K562 (cell line): ENCODE measurements around the gene PODXL2.

Source experiments
- CGGBP1 ChIP-seq: fragments of 250-450 bp; sonication (Bioruptor Pico); IDR thresholded peaks from 2 replicates; pipeline ENCODE4 v1.9.0; 2021; ENCODE audit warnings: mild to moderate bottlenecking
- GMEB1 ChIP-seq: fragments of 250-450 bp; sonication (Bioruptor Pico); IDR thresholded peaks from 2 replicates; pipeline ENCODE4 v1.4.0; 2020; ENCODE audit warnings: mild to moderate bottlenecking
- HNRNPH1 ChIP-seq: fragments of 200-400 bp; formaldehyde crosslinking; optimal IDR thresholded peaks from 2 replicates; pipeline ENCODE3; 2017; ENCODE audit warnings: low read depth, mild to moderate bottlenecking, low read length, moderate library complexity
- KLF16 ChIP-seq: IDR thresholded peaks from 2 replicates; pipeline ENCODE4 v1.6.1; 2016; ENCODE audit warnings: antibody characterized with exemption
- MAFK ChIP-seq: IDR thresholded peaks from 2 replicates; pipeline ENCODE4 v1.6.1; 2011; ENCODE audit warnings: low read length, improper control_type of control experiment
- MAZ ChIP-seq, 2 experiments: fragments of 450-650 bp in 1 of 2; sonication (generic) in 1 of 2; formaldehyde crosslinking; IDR thresholded peaks in 1 of 2; conservative IDR thresholded peaks in 1 of 2; 2 replicates each; pipeline versions ENCODE4 v1.4.0 to v1.5.0; 2020; ENCODE audit warnings: mild to moderate bottlenecking in 1 of 2, missing genetic modification reagents in 1 of 2
- NELFE ChIP-seq: IDR thresholded peaks from 2 replicates; pipeline ENCODE4 v1.6.1; 2011; ENCODE audit warnings: mild to moderate bottlenecking; ENCODE audit not compliant: insufficient read depth, insufficient read length
- POLR2A ChIP-seq: fragments of 450-650 bp; conservative IDR thresholded peaks from 2 replicates; pipeline ENCODE4 v1.6.1; 2016
- RFX5 ChIP-seq: IDR thresholded peaks from 2 replicates; pipeline ENCODE4 v1.6.1; 2011; ENCODE audit warnings: low read depth, mild to moderate bottlenecking, improper control_type of control experiment, low read length
- SMAD2 ChIP-seq: fragments of 150-350 bp; IDR thresholded peaks from 2 replicates; pipeline ENCODE4 v1.6.1; 2014; ENCODE audit warnings: low read depth, mild to moderate bottlenecking, low read length
- XRCC5 ChIP-seq: fragments of 200-400 bp; formaldehyde crosslinking; IDR thresholded peaks from 2 replicates; pipeline ENCODE4 v1.6.1; 2017; ENCODE audit warnings: low read depth, mild to moderate bottlenecking, low read length
- TF ChIP-seq, protein P1 (sequence below), 3 experiments: IDR thresholded peaks in 2 of 3; conservative IDR thresholded peaks in 1 of 3; 2 replicates each; pipeline ENCODE4 v1.5.1; 2011 to 2012; ENCODE audit warnings: low read length in 3 of 3, mild to moderate bottlenecking in 3 of 3, control low read depth in 2 of 3, improper control_type of control experiment in 1 of 3, inconsistent platforms in 1 of 3, low read depth in 1 of 3, mixed read lengths in 1 of 3, moderate library complexity in 1 of 3; ENCODE audit not compliant: insufficient read depth in 2 of 3
- TF ChIP-seq, protein P2 (sequence below): fragments of 450-650 bp; IDR thresholded peaks from 2 replicates; pipeline ENCODE4 v1.6.1; 2016; ENCODE audit warnings: antibody characterized with exemption
- TF ChIP-seq, protein P3 (sequence below): sonication (generic); formaldehyde crosslinking; IDR thresholded peaks from 2 replicates; pipeline ENCODE4 v1.9.0; 2022; ENCODE audit warnings: mild to moderate bottlenecking, missing genetic modification reagents

DNA sequence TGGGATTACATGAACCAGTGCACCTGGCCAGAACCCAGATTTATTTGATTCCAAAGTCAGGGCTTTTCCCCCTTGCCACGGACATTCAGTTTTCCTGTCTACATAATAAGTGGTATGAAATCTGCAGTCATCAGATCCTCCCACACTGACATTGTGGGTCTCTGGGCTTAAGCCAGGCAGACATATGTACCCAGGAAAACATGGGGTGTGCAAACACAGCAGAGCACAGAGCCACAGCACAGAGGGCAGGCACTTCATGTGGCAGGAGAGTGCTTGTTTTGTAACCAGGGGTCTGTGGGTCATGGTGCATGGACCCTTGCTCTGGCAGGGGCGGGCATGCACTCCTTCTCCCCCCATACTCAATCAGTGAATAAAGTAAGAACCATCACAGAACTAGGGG lies 37.7 kb downstream of the PODXL2 start:
- TF ChIP-seq NELFE (no peak), POLR2A (no peak), XRCC5 (no peak), RFX5 (no peak), CGGBP1 (CRISPR knock-in tag) (no peak), KLF16 (no peak), MAFK (no peak), HNRNPH1 (no peak), SMAD2 (no peak), GMEB1 (no peak), MAZ (CRISPR knock-in tag; conservative IDR thresholded peaks at IDR 0.05 in 1 of 2, IDR thresholded peaks at IDR 0.05 in 1 of 2) (no peak)
- TF ChIP-seq, protein P1, sequence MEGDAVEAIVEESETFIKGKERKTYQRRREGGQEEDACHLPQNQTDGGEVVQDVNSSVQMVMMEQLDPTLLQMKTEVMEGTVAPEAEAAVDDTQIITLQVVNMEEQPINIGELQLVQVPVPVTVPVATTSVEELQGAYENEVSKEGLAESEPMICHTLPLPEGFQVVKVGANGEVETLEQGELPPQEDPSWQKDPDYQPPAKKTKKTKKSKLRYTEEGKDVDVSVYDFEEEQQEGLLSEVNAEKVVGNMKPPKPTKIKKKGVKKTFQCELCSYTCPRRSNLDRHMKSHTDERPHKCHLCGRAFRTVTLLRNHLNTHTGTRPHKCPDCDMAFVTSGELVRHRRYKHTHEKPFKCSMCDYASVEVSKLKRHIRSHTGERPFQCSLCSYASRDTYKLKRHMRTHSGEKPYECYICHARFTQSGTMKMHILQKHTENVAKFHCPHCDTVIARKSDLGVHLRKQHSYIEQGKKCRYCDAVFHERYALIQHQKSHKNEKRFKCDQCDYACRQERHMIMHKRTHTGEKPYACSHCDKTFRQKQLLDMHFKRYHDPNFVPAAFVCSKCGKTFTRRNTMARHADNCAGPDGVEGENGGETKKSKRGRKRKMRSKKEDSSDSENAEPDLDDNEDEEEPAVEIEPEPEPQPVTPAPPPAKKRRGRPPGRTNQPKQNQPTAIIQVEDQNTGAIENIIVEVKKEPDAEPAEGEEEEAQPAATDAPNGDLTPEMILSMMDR (IDR thresholded peaks at IDR 0.05 in 2 of 3, conservative IDR thresholded peaks at IDR 0.05 in 1 of 3; ENCODE audit: insufficient read depth in 2 of 3, low read depth in 1 of 3, low read length in 3 of 3), result no peak
- TF ChIP-seq, protein P2, sequence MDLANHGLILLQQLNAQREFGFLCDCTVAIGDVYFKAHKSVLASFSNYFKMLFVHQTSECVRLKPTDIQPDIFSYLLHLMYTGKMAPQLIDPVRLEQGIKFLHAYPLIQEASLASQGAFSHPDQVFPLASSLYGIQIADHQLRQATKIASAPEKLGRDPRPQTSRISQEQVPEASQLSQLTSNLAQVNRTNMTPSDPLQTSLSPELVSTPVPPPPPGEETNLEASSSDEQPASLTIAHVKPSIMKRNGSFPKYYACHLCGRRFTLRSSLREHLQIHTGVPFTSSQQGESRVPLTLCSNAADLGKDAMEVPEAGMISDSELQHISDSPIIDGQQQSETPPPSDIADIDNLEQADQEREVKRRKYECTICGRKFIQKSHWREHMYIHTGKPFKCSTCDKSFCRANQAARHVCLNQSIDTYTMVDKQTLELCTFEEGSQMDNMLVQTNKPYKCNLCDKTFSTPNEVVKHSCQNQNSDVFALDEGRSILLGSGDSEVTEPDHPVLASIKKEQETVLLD, result no peak
- TF ChIP-seq, protein P3, sequence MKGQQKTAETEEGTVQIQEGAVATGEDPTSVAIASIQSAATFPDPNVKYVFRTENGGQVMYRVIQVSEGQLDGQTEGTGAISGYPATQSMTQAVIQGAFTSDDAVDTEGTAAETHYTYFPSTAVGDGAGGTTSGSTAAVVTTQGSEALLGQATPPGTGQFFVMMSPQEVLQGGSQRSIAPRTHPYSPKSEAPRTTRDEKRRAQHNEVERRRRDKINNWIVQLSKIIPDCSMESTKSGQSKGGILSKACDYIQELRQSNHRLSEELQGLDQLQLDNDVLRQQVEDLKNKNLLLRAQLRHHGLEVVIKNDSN, result no peak
